ENCODE results near the gene DISP1. TPM values are rescaled to one million over a fixed set of nuclear protein-coding genes. Genes with fewer than 3 reads are reported as not detected.

The DISP1 gene
- total and polyA plus RNA-seq, 4 donors: 1.6 to 4.2 (median 2.6) TPM

DNA sequence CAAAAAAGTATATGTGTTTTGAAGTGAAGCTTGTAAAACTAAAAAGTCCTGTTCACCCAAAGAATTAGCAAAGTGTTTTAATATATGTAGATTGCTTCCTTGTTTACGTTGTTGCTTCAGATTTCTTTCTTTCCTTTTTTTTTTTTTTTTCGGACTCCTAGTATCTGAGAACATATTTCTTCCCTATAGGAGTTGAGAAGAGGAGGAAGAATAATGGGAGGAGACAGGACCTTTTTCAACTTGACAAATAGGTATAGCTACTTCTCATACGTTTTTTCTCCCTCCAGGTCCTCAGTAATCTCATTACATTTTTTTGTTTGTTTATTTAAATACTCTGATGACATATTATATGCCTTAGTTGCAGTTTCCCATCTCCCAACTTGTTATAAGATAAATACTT lies 8.9 kb downstream of the DISP1 start (continued):
- TF ChIP-seq GABPA (IDR thresholded peaks at IDR 0.05 in 1 of 2, conservative IDR thresholded peaks at IDR 0.05 in 1 of 2) (no peak), RXRA (IDR thresholded peaks at IDR 0.05) (no peak), JUND (IDR thresholded peaks at IDR 0.05) (no peak), MAX (IDR thresholded peaks at IDR 0.05) (no peak), HNF4A (conservative IDR thresholded peaks at IDR 0.05) (no peak)
- TF ChIP-seq, protein P1, sequence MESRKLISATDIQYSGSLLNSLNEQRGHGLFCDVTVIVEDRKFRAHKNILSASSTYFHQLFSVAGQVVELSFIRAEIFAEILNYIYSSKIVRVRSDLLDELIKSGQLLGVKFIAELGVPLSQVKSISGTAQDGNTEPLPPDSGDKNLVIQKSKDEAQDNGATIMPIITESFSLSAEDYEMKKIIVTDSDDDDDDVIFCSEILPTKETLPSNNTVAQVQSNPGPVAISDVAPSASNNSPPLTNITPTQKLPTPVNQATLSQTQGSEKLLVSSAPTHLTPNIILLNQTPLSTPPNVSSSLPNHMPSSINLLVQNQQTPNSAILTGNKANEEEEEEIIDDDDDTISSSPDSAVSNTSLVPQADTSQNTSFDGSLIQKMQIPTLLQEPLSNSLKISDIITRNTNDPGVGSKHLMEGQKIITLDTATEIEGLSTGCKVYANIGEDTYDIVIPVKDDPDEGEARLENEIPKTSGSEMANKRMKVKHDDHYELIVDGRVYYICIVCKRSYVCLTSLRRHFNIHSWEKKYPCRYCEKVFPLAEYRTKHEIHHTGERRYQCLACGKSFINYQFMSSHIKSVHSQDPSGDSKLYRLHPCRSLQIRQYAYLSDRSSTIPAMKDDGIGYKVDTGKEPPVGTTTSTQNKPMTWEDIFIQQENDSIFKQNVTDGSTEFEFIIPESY (IDR thresholded peaks at IDR 0.05): no peak

DNA sequence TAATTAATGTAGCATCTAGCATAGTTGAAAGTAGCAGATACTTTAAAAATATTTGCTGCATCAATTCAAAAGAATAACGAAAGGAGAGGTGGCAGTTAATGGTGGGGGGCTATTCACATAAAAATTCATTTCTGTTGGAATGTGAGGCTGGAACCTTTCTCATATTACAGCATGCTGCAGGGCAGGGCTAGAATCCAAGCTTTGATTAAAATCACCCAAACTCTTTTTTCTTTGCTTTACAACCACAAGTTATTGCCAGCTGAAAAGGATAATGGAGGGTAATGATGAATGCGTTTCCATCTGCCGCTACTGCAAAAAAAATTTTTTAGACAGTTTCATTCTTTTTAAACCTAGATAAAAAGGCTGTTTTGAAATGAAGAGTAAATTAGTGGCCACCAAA lies 9.8 kb downstream of the DISP1 start:
- no peak for TF ChIP-seq NR2F2 (IDR thresholded peaks at IDR 0.05)
- no peak for TF ChIP-seq HNF4G (IDR thresholded peaks at IDR 0.05)
- TF ChIP-seq, protein P2, sequence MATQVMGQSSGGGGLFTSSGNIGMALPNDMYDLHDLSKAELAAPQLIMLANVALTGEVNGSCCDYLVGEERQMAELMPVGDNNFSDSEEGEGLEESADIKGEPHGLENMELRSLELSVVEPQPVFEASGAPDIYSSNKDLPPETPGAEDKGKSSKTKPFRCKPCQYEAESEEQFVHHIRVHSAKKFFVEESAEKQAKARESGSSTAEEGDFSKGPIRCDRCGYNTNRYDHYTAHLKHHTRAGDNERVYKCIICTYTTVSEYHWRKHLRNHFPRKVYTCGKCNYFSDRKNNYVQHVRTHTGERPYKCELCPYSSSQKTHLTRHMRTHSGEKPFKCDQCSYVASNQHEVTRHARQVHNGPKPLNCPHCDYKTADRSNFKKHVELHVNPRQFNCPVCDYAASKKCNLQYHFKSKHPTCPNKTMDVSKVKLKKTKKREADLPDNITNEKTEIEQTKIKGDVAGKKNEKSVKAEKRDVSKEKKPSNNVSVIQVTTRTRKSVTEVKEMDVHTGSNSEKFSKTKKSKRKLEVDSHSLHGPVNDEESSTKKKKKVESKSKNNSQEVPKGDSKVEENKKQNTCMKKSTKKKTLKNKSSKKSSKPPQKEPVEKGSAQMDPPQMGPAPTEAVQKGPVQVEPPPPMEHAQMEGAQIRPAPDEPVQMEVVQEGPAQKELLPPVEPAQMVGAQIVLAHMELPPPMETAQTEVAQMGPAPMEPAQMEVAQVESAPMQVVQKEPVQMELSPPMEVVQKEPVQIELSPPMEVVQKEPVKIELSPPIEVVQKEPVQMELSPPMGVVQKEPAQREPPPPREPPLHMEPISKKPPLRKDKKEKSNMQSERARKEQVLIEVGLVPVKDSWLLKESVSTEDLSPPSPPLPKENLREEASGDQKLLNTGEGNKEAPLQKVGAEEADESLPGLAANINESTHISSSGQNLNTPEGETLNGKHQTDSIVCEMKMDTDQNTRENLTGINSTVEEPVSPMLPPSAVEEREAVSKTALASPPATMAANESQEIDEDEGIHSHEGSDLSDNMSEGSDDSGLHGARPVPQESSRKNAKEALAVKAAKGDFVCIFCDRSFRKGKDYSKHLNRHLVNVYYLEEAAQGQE (IDR thresholded peaks at IDR 0.05): no peak
- no peaks in the 10 kb centered on the region for H3K9me3 ChIP-seq (ENCODE audit: control insufficient read depth in 4 of 4, low read length in 3 of 4)
- H3K4me1 ChIP-seq (ENCODE audit: control insufficient read depth in 4 of 4, insufficient read depth in 4 of 4, low read length in 3 of 4): no peaks in the 10 kb centered on the region
- no peak overlapping the region for H3K4me3 ChIP-seq (ENCODE audit: low read depth in 1 of 3, low read length in 3 of 3)
- DNase-seq (ENCODE audit: low spot score): no peak
- no peaks in the 10 kb centered on the region for H3K27me3 ChIP-seq (ENCODE audit: control insufficient read depth in 4 of 4, insufficient read depth in 4 of 4, low read length in 3 of 4)
- no peak overlapping the region for H3K27ac ChIP-seq (ENCODE audit: low read depth in 1 of 2, low read length in 2 of 2)
- no peaks in the 10 kb centered on the region for H3K36me3 ChIP-seq (ENCODE audit: control insufficient read depth in 4 of 4, insufficient read depth in 3 of 4, low read depth in 1 of 4, low read length in 3 of 4)
- WGBS: 94% methylated on average over 3 of the region's 3 CpGs
- no peak overlapping the region for H3K9ac ChIP-seq (ENCODE audit: low read depth in 1 of 2, low read length in 2 of 2)

GRCh38 chr1:222828939-222829338 lies 14.1 kb downstream of the DISP1 start:
- no peak for TF ChIP-seq YY1 (IDR thresholded peaks at IDR 0.05)
- TF ChIP-seq MAX (IDR thresholded peaks at IDR 0.05): no peak
- peak; percentile 23 to 28 for TF ChIP-seq RAD21 (IDR thresholded peaks at IDR 0.05)
- no peak for TF ChIP-seq FOXA2 (IDR thresholded peaks at IDR 0.05)
- no peak for TF ChIP-seq HNF4G (IDR thresholded peaks at IDR 0.05)
- TF ChIP-seq CTCF (IDR thresholded peaks at IDR 0.05; ENCODE audit: low read depth, low read length, missing input control): peak; percentile 4
- TF ChIP-seq HNF4A (conservative IDR thresholded peaks at IDR 0.05): no peak
- TF ChIP-seq, protein P2 (IDR thresholded peaks at IDR 0.05): no peak
- no peak overlapping the region for H3K4me3 ChIP-seq (ENCODE audit: low read depth in 1 of 3, low read length in 3 of 3)

More at GRCh38 chr1:222828939-222829338, 14.1 kb downstream of the DISP1 start:
- no peak overlapping the region for H3K27ac ChIP-seq (ENCODE audit: low read depth in 1 of 2, low read length in 2 of 2)
- no peaks in the 10 kb centered on the region for H3K36me3 ChIP-seq (ENCODE audit: control insufficient read depth in 4 of 4, insufficient read depth in 3 of 4, low read depth in 1 of 4, low read length in 3 of 4)
- no peak for DNase-seq (ENCODE audit: low spot score)
- no peak overlapping the region for H3K9ac ChIP-seq (ENCODE audit: low read depth in 1 of 2, low read length in 2 of 2)
- no peaks in the 10 kb centered on the region for H3K27me3 ChIP-seq (ENCODE audit: control insufficient read depth in 4 of 4, insufficient read depth in 4 of 4, low read length in 3 of 4)
- no peaks in the 10 kb centered on the region for H3K9me3 ChIP-seq (ENCODE audit: control insufficient read depth in 4 of 4, low read length in 3 of 4)
- no peaks in the 10 kb centered on the region for H3K4me1 ChIP-seq (ENCODE audit: control insufficient read depth in 4 of 4, insufficient read depth in 4 of 4, low read length in 3 of 4)
